GM19452 (cell line): Measurements from ENCODE around the gene SLC25A17.
"Not testable (repeated sequence)": the region's sequence is repeated elsewhere in the genome, so short reads cannot be mapped to it uniquely, and the experiment has no call there.

Source experiments
- ATAC-seq: cut with Tn5 transposase; IDR thresholded peaks from one replicate; pipeline ENCODE4 v1.9.1; 2021; ENCODE audit not compliant: unreplicated experiment

The SLC25A17 gene

DNA sequence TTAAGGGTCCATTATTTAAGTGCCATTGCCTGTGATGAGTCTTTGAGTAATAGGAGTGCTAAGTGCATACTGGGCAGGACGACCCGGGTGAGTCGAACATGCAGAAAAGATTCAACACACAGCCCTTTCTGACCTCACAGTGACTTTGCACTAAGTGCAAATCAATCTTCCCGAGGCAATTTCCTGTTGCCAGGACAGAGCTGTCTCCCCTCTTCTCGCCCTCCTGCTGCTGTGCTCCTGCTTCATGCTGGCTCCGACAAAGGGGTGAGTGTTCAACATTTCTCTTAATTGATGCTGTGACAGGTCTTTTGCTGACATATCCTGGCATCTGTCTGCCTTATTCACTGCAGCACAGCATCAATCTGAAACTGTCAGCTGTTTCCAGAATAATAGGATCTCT lies 97.9 kb downstream of the SLC25A17 start:
- no peak for ATAC-seq

DNA sequence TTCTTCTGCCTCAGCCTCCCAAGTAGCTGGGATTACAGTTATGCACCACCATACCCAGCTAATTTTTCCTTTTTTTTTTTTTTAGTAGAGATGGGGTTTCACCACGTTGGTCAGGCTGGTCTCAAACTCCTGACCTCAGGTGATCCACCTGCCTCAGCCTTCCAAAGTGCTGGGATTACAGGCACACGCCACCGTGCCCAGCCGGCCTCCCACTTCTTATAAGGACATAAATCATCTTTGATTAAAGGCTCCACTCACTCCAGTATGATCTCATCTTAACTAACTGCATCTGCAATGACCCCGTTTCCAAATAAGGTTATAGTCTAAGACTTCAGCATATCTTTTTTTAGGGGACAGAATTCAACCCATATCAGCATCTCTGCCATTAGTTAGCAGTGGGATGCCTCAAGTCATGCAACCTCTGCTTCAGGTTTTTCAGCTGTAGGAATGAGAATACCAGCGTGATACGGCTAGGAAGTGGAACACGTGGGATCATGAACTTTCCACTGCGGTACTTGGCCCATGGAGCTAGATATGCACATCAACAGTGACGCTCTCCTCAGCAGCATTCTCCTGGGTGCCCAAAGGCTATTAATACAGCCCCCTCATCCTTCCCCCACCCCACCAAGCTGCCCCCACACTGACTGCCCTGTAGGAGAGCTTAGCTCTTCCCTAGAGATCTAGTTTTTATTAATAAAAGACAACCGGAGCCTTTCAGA lies 98.4 kb downstream of the SLC25A17 start:
- no peak for ATAC-seq

DNA sequence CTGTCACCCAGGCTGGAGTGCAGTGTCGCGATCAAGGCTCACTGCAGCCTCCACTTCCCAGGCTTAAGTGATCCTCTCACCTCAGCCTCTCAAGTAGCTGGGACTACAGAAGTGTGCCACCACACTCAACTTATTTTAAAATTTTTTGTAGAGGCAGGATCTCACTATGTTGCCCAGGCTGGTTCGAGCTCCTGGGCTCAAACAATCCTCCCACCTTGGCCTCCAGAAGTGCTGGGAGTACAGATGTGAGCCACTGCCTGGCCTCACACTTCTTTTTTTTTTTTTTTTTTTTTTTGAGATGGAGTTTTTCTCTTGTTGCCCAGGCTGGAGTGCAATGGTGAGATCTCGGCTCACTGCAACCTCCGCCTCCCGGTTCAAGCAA lies 99.0 kb downstream of the SLC25A17 start:
- not testable (repeated sequence) for ATAC-seq
